Stimulated activated CD4-positive, alpha-beta T cell treated with anti-CD3 and anti-CD28 coated beads, Interleukin-15, amount 100 ng/mL, for 48 hours (primary cell): Measurements from ENCODE around the gene ALG8.
"Not testable (repeated sequence)": the region's sequence is repeated elsewhere in the genome, so short reads cannot be mapped to it uniquely, and the experiment has no call there.

Experiments used
- DNase-seq, 2 donors: peaks; one replicate each; pipeline ENCODE4 v3.0.0-alpha.2; 2020; ENCODE audit warnings: low read depth in 2 of 2

Gene ALG8

DNA sequence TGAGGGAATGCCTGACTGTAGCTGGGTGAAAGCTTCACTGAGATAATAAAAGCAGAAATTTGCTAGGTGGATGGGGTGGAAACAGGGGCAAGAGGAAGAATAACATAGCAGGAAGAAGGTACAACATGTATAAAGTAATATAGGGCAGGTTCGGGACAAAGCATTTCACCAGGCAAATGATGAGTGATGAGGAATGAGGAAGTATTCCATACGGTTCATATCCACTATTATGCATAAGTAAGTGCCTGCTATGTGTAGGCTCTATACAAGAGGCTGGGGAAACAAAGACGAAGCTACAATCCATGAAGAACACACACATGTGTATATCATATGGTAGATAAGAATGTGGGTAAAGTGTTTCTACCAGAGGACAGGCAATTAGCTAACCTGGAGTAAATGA, 67.7 kb downstream of the ALG8 start:
- no peak for DNase-seq

DNA sequence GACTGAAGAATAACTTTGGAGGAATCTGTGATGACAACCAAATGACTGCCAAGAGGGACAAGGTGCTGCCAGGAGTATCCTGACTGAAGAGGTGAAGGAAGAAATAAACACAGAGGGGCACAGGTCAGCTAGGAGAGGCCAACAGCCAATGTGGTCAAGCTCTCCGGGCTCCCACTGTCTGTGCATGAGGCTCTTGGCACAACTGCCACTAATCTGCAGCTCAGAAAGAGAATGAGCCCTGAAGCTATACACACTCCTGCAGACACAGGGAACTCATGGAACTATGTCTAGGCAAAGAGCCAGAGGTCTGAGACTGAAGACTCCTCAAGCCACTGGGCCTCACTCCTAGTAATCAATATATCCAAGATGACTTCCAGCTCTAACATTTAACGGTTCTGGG, 68.8 kb downstream of the ALG8 start:
- DNase-seq: no peak

DNA sequence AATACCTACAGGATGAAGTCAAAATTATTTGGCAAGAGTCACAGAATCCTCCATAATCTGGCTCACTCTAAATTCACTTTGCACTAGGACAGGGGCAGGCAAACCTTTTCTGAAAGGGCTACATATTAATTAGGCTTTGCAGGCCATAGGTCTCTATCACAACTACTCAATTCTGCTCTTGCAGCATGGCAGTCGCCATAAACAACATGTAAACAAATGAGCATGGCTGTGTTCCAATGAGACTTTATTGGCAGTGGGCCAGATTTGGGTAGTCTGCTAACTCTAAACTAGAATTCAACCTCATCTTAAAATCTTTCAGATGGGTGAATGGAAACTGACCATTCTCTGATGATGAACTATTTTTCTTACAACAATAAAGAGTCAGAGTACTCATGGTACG, 70.0 kb downstream of the ALG8 start:
- no peak for DNase-seq

DNA sequence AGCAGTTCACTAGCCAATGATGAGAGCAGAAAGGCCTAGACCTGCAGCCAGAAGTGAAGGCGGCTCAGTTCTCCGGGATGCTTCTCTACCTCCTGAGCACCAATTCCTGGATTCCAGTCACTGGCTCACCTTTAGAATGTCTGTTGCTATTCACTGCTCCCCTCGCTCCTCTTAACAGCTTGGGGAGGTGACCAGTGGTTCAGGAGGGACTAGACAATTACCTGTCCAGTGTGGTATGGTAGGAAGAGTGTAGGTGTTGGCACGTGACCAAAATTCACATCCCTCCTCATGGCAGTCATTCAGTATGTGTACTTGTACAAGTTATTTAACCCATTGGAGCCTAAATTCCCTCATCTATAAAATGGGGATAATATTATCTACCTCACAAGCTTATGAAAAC, 71.7 kb downstream of the ALG8 start:
- no peak for DNase-seq

DNA sequence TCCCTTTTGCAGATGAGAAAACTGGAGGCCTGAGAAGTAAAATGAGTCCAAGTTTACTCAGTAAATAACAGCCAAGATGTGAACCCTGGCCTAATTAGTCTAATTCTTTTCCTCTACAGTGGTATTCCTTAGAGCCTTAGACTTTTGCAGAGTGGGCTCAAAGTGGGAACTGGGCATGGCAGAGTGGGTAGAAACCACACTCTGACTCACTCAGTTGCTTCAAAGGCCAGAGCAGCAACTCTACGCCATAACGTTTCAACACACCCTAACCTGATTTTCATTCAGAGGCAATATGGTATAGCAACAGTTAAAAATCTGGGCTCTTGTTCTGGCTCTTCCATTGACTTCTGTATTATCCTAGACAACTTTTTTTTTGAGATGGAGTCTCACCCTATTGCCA, 73.0 kb downstream of the ALG8 start:
- no peak for DNase-seq

GRCh38 chr11:78065203-78065602, 74.2 kb downstream of the ALG8 start:
- DNase-seq: no peak

GRCh38 chr11:78063440-78064181, 75.8 kb downstream of the ALG8 start, which contains the start of gene THRSP:
Gene THRSP (plus strand): TSS chr11:78063861. CDS start chr11:78063882, 21 bp downstream.
- no peak for DNase-seq

GRCh38 chr11:78062671-78063070, 76.8 kb downstream of the ALG8 start:
- DNase-seq: no peak

- no peak for DNase-seq
Measured at GRCh38 chr11:78061921-78062311, 77.5 kb downstream of the ALG8 start.

- DNase-seq: no peak
Measured at GRCh38 chr11:78061088-78061920, 78.1 kb downstream of the ALG8 start.

GRCh38 chr11:78060533-78060932, 78.9 kb downstream of the ALG8 start:
- no peak for DNase-seq

GRCh38 chr11:78059749-78060328, 79.6 kb downstream of the ALG8 start:
- not testable (repeated sequence) for DNase-seq

GRCh38 chr11:78057462-78058055, 81.9 kb downstream of the ALG8 start:
- no peak for DNase-seq

DNA sequence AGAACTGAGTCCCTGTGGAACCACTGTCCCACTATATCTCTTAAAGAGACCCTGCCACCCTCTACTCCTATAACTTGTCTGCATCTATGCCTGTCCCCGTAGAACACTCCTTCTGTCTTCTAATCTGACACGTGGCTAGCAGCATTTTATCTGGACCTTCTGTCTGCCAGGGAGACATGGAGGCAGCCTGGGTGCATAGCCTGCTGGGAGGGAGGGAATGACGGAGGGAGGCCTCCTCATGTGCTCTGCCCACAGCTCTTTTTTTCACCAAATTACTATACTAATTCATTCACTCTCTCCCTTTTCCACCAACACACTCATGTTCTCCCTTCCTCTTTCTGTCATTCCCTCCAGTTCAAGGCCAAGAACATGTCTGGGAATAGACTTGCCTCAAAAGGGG, 83.3 kb downstream of the ALG8 start:
- DNase-seq: no peak

- no peak for DNase-seq
Measured at GRCh38 chr11:78054971-78055370, 84.5 kb downstream of the ALG8 start.

DNA sequence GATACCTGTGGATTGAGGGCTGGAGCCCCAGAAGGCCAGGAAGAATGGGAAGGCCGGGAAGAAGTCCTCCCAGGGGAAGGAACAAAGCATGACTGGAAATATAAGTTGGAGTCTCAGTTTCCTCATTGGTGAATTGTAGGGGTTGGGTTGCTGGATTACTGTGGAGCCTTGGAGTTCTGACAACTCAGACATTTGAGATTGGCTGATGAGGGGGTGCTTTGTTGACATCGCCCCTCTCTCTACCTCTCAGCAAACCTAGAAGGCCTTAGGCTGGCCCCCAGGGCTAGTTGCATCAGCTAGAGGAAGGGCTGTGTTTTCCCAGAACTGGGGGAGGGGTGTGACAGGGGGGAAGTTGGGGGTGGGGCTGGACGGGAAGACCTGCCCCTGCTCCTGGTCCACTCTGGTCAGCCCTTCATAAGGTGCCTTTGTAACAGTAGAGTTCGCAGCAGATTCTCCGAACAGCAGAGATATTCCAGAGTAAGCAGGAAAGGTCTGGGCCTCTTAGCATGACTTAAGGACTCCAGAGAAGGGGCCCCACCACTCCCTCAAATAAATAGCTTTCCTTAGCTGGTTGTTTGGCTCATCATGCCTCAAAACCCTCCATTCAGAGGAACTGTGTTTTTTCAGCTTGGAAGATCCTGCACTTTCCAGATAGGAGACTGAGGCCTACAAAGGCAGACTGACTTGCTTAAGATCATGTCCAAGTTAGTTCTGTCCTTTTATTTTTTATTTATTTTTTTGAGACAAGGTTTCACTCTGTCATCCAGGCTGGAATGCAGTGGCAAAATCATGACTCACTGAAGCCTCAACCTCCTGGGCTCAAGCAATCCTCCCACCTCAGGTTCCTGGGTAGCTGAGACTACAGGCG, 88.2 kb downstream of the ALG8 start:
- no peak for DNase-seq
